GM23338 (cell line): Measurements from ENCODE around the gene MYL12B. TPM values are rescaled to one million over a fixed set of nuclear protein-coding genes. Genes with fewer than 3 reads are reported as not detected.

Experiments
- ATAC-seq: fragments of 200-7000 bp; cut with Tn5 transposase; 3 replicates; pipeline ENCODE4 v1.9.1; 2020
- DNase-seq: peaks from one replicate; pipeline ENCODE4 v3.0.0-alpha.2; 2015; ENCODE audit warnings: low spot score
- H2AFZ ChIP-seq: fragments of 200-600 bp; sonication (generic); 2 replicates; pipeline ENCODE4 v1.8.0; 2016; ENCODE audit warnings: antibody characterized with exemption, mild to moderate bottlenecking, moderate library complexity
- H3F3A ChIP-seq: fragments of 200-600 bp; sonication (generic); replicated peaks from 2 replicates; pipeline ENCODE4 v1.8.0; 2017; ENCODE audit warnings: antibody characterized with exemption, mixed run types, low read depth
- H3K27ac ChIP-seq: fragments of 200-600 bp; sonication (generic); 2 replicates; pipeline ENCODE4 v1.6.1; 2016; ENCODE audit warnings: low read depth
- H3K27me3 ChIP-seq: fragments of 200-600 bp; sonication (generic); 2 replicates; pipeline ENCODE4 v1.8.0; 2016; ENCODE audit warnings: mild to moderate bottlenecking, mixed run types, moderate library complexity; ENCODE audit not compliant: insufficient read depth
- H3K36me3 ChIP-seq: fragments of 200-600 bp; sonication (generic); 2 replicates; pipeline ENCODE4 v1.8.0; 2016; ENCODE audit warnings: mild to moderate bottlenecking; ENCODE audit not compliant: insufficient read depth
- H3K4me1 ChIP-seq: fragments of 200-600 bp; sonication (generic); 2 replicates; pipeline ENCODE4 v1.8.0; 2016; ENCODE audit warnings: mild to moderate bottlenecking, moderate library complexity; ENCODE audit not compliant: insufficient read depth
- H3K4me2 ChIP-seq: fragments of 200-600 bp; sonication (generic); 2 replicates; pipeline ENCODE4 v1.7.1; 2017; ENCODE audit warnings: mixed run types
- H3K4me3 ChIP-seq: fragments of 200-600 bp; sonication (generic); 2 replicates; pipeline ENCODE4 v1.6.1; 2016; ENCODE audit warnings: mixed run types
- H3K79me2 ChIP-seq: fragments of 200-600 bp; sonication (generic); replicated peaks from 2 replicates; pipeline ENCODE4 v1.8.0; 2017; ENCODE audit warnings: mild to moderate bottlenecking; ENCODE audit not compliant: insufficient read depth
- H3K9me2 ChIP-seq: fragments of 200-600 bp; sonication (generic); 2 replicates; pipeline ENCODE4 v1.8.0; 2017; ENCODE audit not compliant: insufficient read depth
- H4K20me1 ChIP-seq: fragments of 200-600 bp; sonication (generic); replicated peaks from 2 replicates; pipeline ENCODE4 v1.8.0; 2017; ENCODE audit warnings: mild to moderate bottlenecking; ENCODE audit not compliant: insufficient read depth
- H3K27ac Mint-ChIP-seq: 2 replicates; pipeline ENCODE4 v1.8.0; 2020; ENCODE audit warnings: inconsistent platforms, mild to moderate bottlenecking, moderate library complexity, mixed read lengths
- H3K27me3 Mint-ChIP-seq: 3 replicates; pipeline ENCODE4 v1.8.0; 2022; ENCODE audit warnings: low read depth, mild to moderate bottlenecking, moderate library complexity, mixed read lengths, inconsistent platforms; ENCODE audit not compliant: insufficient read depth, poor library complexity
- H3K36me3 Mint-ChIP-seq: 3 replicates; pipeline ENCODE4 v1.8.0; 2021; ENCODE audit warnings: low read depth, mild to moderate bottlenecking, inconsistent platforms, moderate library complexity, mixed read lengths
- H3K4me1 Mint-ChIP-seq: 3 replicates; pipeline ENCODE4 v1.8.0; 2020; ENCODE audit warnings: mild to moderate bottlenecking, inconsistent platforms, mixed read lengths
- H3K4me3 Mint-ChIP-seq: 3 replicates; pipeline ENCODE4 v1.8.0; 2021; ENCODE audit warnings: moderate library complexity, mild to moderate bottlenecking, inconsistent platforms, mixed read lengths
- H3K9me3 Mint-ChIP-seq: 3 replicates; pipeline ENCODE4 v1.8.0; 2020; ENCODE audit warnings: moderate library complexity, mild to moderate bottlenecking, inconsistent platforms, mixed read lengths
- CREB1 ChIP-seq: fragments of 250-450 bp; sonication (Bioruptor Pico); IDR thresholded peaks from 2 replicates; pipeline ENCODE4 v1.5.0; 2020; ENCODE audit warnings: low read depth, mild to moderate bottlenecking, moderate library complexity
- CTCF ChIP-seq, 2 experiments: fragments of 200-600 bp in 1 of 2; sonication (generic) in 1 of 2; conservative IDR thresholded peaks; 2 replicates each; pipeline versions ENCODE4 v1.5.1 to v1.6.1; 2016 to 2017; ENCODE audit warnings: antibody characterized with exemption in 2 of 2, low read depth in 2 of 2, mild to moderate bottlenecking in 2 of 2, moderate library complexity in 1 of 2
- ETS1 ChIP-seq: IDR thresholded peaks from 2 replicates; pipeline ENCODE4 v1.6.1; 2016; ENCODE audit warnings: antibody characterized with exemption
- EZH2 ChIP-seq: fragments of 200-600 bp; sonication (generic); IDR thresholded peaks from one replicate; pipeline ENCODE4 v1.8.0; 2017; ENCODE audit warnings: antibody characterized with exemption, mild to moderate bottlenecking, low read depth; ENCODE audit not compliant: unreplicated experiment
- EZH2phosphoT487 ChIP-seq: fragments of 200-600 bp; sonication (generic); IDR thresholded peaks from one replicate; pipeline ENCODE4 v1.8.1; 2018; ENCODE audit warnings: antibody characterized with exemption; ENCODE audit not compliant: unreplicated experiment
- JUNB ChIP-seq: IDR thresholded peaks from one replicate; pipeline ENCODE4 v1.6.1; 2016; ENCODE audit warnings: antibody characterized with exemption; ENCODE audit not compliant: unreplicated experiment
- NANOG ChIP-seq: IDR thresholded peaks from 2 replicates; pipeline ENCODE4 v1.6.1; 2016; ENCODE audit warnings: antibody characterized with exemption, borderline replicate concordance
- POLR2AphosphoS5 ChIP-seq: IDR thresholded peaks from 2 replicates; pipeline ENCODE4 v1.6.1; 2016; ENCODE audit warnings: antibody characterized with exemption, low read depth
- REST ChIP-seq: IDR thresholded peaks from one replicate; pipeline ENCODE4 v1.6.1; 2018; ENCODE audit warnings: antibody characterized with exemption; ENCODE audit not compliant: unreplicated experiment
- STAT1 ChIP-seq: IDR thresholded peaks from one replicate; pipeline ENCODE4 v1.6.1; 2016; ENCODE audit warnings: antibody characterized with exemption; ENCODE audit not compliant: unreplicated experiment
- ZNF114 ChIP-seq: fragments of 250-450 bp; sonication (Bioruptor Pico); IDR thresholded peaks from 2 replicates; pipeline ENCODE4 v1.5.0; 2020; ENCODE audit warnings: mild to moderate bottlenecking, moderate library complexity
- ZNF331 ChIP-seq: fragments of 250-450 bp; sonication (Bioruptor Pico); IDR thresholded peaks from 2 replicates; pipeline ENCODE4 v1.5.0; 2020; ENCODE audit warnings: low read depth, mild to moderate bottlenecking, moderate library complexity
- ZNF462 ChIP-seq: fragments of 250-450 bp; sonication (Bioruptor Pico); IDR thresholded peaks from 2 replicates; pipeline ENCODE4 v1.5.0; 2020; ENCODE audit warnings: mild to moderate bottlenecking, moderate library complexity
- polyA plus RNA-seq: library from polyadenylated mRNA; unstranded; fragments of >200 nt; fragmentation: Nextera tagmentation; extraction: Ambion mirVana; gene quantifications from 2 replicates; pipeline ENCODE4 v1.2.1, GENCODE V29; 2016
- total RNA-seq: library from RNA; depleted of rRNA; stranded (reverse); fragments of >200 nt; shearing (Covaris generic); gene quantifications from 2 replicates; pipeline ENCODE4 v1.2.3, GENCODE V29; 2014

MYL12B gene
- total and polyA plus RNA-seq, 2 experiments from 2014 or later, result 165 to 330 TPM

GRCh38 chr18:3216987-3217386 lies 44.9 kb upstream of the MYL12B start:
- no peaks in the 10 kb centered on the region for H3K9me3 Mint-ChIP-seq
- no peak for ATAC-seq
- Histone ChIP-seq H2AFZ (no peak overlapping the region), H3K36me3 (no peaks in the 10 kb centered on the region; the same call in 1 of the 2 replicates), H3K79me2 (no peaks in the 10 kb centered on the region), H4K20me1 (no peaks in the 10 kb centered on the region), H3K27ac (no peak overlapping the region), H3F3A (no peaks in the 10 kb centered on the region), H3K27me3 (no peaks in the 10 kb centered on the region), H3K4me3 (no peak overlapping the region), H3K4me1 (peaks cover 14% of the 10 kb centered on the region), H3K9me2 (no peaks in the 10 kb centered on the region; the same call in 1 of the 2 replicates), H3K4me2 (no peak overlapping the region)
- no peak for TF ChIP-seq ZNF462 (CRISPR knock-in tag)
- no peak for TF ChIP-seq EZH2
- no peak for TF ChIP-seq EZH2phosphoT487
- no peak for TF ChIP-seq NANOG
- no peak for TF ChIP-seq CTCF (conservative IDR thresholded peaks at IDR 0.05; ENCODE audit: low read depth in 2 of 2)
- no peak for TF ChIP-seq ZNF114 (CRISPR knock-in tag)
- TF ChIP-seq ZNF331, result no peak
- TF ChIP-seq ETS1, result no peak
- no peak for TF ChIP-seq POLR2AphosphoS5
- no peak for TF ChIP-seq REST
- no peak for TF ChIP-seq JUNB
- no peak for TF ChIP-seq STAT1
- TF ChIP-seq CREB1 (CRISPR knock-in tag), result no peak
- H3K4me1 Mint-ChIP-seq, result peaks cover 15% of the 10 kb centered on the region; the same call in 2 of the 3 replicates
- H3K4me3 Mint-ChIP-seq, result no peak overlapping the region
- no peaks in the 10 kb centered on the region for H3K36me3 Mint-ChIP-seq
- no peak overlapping the region for H3K27ac Mint-ChIP-seq
- DNase-seq, result no peak
- H3K27me3 Mint-ChIP-seq, result no peaks in the 10 kb centered on the region
